PC-3 (cell line): Measurements from ENCODE around the gene PIGT.

Experiments used
- EZH2 ChIP-seq: fragments of 300-600 bp; sonication (generic); IDR thresholded peaks from one replicate; pipeline ENCODE4 v1.6.1; 2017; ENCODE audit warnings: antibody characterized with exemption, mild to moderate bottlenecking, low read length; ENCODE audit not compliant: unreplicated experiment
- EZH2phosphoT487 ChIP-seq: fragments of 300-600 bp; sonication (generic); IDR thresholded peaks from 2 replicates; pipeline ENCODE4 v1.6.1; 2018; ENCODE audit warnings: mild to moderate bottlenecking, antibody characterized with exemption, low read length, borderline replicate concordance
- TF ChIP-seq, protein P1 (sequence below): fragments of 300-600 bp; sonication (generic); conservative IDR thresholded peaks from 2 replicates; pipeline ENCODE4 v1.5.1; 2017; ENCODE audit warnings: antibody characterized with exemption, low read depth, mild to moderate bottlenecking, low read length

DNA sequence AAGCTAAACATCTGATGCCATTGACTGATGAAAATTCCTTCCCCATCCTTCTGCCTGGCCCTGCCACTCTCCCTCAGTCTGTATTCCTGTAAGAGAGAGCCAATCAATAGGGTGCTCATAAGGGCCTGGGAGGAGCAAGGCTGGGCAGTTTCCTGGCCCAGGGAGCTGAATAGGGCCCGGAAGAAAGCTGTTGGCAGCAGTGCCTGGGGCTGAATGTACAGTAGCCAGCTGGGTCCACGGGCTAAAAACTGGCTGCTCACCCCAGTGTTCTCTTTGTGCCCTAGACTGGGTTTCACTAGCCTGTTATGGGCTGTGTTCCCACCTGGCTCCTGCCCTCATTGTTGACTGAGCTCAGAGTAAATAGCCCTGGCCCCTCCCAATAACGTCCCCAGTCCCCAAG lies 51.9 kb downstream of the PIGT start:
- no peak for TF ChIP-seq EZH2
- TF ChIP-seq, protein P1, sequence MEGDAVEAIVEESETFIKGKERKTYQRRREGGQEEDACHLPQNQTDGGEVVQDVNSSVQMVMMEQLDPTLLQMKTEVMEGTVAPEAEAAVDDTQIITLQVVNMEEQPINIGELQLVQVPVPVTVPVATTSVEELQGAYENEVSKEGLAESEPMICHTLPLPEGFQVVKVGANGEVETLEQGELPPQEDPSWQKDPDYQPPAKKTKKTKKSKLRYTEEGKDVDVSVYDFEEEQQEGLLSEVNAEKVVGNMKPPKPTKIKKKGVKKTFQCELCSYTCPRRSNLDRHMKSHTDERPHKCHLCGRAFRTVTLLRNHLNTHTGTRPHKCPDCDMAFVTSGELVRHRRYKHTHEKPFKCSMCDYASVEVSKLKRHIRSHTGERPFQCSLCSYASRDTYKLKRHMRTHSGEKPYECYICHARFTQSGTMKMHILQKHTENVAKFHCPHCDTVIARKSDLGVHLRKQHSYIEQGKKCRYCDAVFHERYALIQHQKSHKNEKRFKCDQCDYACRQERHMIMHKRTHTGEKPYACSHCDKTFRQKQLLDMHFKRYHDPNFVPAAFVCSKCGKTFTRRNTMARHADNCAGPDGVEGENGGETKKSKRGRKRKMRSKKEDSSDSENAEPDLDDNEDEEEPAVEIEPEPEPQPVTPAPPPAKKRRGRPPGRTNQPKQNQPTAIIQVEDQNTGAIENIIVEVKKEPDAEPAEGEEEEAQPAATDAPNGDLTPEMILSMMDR: no peak
- no peak for TF ChIP-seq EZH2phosphoT487
